Left cardiac atrium (tissue), 4 donors: ENCODE data around the gene SERPINA1. TPM values are rescaled to one million over a fixed set of nuclear protein-coding genes. Genes with fewer than 3 reads are reported as not detected.
"Not testable (repeated sequence)": the region's sequence is repeated elsewhere in the genome, so short reads cannot be mapped to it uniquely, and the experiment has no call there.

Experiments used
- ATAC-seq, 2 donors: fragments of 200-7000 bp; cut with Tn5 transposase; one replicate each; pipeline ENCODE4 v1.9.1; 2020; ENCODE audit warnings: mild to moderate bottlenecking in 2 of 2, moderate library complexity in 2 of 2
- DNase-seq: peaks from one replicate; pipeline ENCODE4 v3.0.0-alpha.2; 2020
- intact Hi-C, 2 donors: fragments of 100-400 bp; cut with DNase I; formaldehyde crosslinking; loops; one replicate each; pipeline versions ENCODE4 v1.14.1 to v1.15.1; 2022 to 2023
- total RNA-seq, 2 donors: library from RNA; stranded (reverse); fragmentation: NEBNext Ultra II Directional; extraction: Animal tissue kit (Norgen Biotek cat#: 25700); gene quantifications; one replicate each; pipeline ENCODE4 v1.2.1, GENCODE V29; 2021
- donor health status: DM: no; HTN: yes; CAD: no.
- donor health status: DM: no; HTN: yes; CAD: no; lungs with severe emphysema.
- donor health status: DM: yes; HTN: yes; CAD: no.
- donor health status: Dilated cardiomyopathy.

Gene SERPINA1
- total RNA-seq, 2 donors from 2014 or later, result 7.1 to 18.2 TPM

DNA sequence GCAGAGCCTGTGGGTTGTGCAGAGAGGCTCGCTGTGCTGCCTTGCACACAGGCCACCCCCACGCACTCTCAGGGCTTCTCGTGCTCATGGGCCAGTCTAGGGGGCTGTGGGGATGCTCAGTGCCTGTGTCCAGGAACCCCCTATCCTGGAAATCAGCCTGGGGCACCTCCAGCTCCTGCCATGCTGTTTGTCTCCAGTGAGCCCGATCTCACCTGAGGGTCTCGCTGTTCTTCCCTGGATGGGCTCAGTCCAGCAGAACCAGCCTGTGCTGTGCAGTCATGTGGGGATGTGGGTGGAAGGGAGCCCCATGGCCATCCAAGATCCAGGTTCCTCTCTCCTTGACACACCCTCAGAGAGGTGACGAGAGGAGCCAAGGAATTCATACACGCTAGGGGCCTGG is 26.7 kb downstream of the SERPINA1 start:
- intact Hi-C loops, result no loop called here
- no peak for ATAC-seq
- no peak for DNase-seq

GRCh38 chr14:94360945-94361565 is 27.3 kb downstream of the SERPINA1 start:
- DNase-seq, result no peak
- ATAC-seq, result no peak
- intact Hi-C loops, result no loop called here

GRCh38 chr14:94357166-94357565 is 31.2 kb downstream of the SERPINA1 start:
- intact Hi-C loops, result loop anchor here in 1 of 2 donors (10.0 kb wide), 1 partner anchor 128 kb away; no protein-coding TSS in a partner anchor
- DNase-seq (no peak), ATAC-seq (no peak)

DNA sequence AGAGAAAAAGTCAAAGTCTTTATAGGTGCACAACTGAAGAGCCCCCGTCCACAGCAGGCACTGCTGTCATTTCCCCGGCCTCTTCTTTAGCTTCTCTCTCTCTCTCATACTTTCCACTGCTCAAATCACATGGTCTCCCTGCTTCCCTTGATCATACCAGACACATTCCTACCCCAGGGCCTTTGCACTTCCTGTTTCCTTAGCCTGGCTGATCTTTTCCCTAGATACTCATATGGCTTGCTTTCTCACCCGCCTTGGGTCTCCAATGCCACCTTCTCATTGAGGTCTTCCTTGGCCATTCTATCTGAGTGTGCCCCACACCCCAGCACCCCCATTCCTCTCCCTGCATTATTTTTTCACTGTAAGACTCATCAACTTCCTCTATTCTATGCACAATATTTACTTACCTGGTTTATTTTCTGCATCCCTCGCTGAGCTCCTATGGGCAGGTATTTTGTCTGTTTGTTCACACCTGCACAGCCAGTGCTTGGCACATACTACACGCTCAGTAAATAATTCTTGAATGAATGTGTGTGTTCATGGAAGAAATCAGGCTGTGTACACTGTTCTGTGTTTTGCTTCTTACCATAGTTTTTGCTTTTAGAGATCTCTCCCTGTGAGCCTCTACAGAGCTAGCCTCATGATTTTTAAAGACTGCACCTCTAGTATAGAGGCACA is 31.9 kb downstream of the SERPINA1 start:
- no peak for ATAC-seq
- intact Hi-C loops, result loop anchor here in 1 of 2 donors (10.0 kb wide), 1 partner anchor 128 kb away; no protein-coding TSS in a partner anchor
- no peak for DNase-seq

- peak; percentile 37 for DNase-seq
- peak in 1 of 2 donors; percentile 47 for ATAC-seq
- intact Hi-C loops, result loop anchor here in 1 of 2 donors (10.0 kb wide), 1 partner anchor 130 kb away; no protein-coding TSS in a partner anchor
These were observed 33.1 kb downstream of the SERPINA1 start for GRCh38 chr14:94355191-94355794.

DNA sequence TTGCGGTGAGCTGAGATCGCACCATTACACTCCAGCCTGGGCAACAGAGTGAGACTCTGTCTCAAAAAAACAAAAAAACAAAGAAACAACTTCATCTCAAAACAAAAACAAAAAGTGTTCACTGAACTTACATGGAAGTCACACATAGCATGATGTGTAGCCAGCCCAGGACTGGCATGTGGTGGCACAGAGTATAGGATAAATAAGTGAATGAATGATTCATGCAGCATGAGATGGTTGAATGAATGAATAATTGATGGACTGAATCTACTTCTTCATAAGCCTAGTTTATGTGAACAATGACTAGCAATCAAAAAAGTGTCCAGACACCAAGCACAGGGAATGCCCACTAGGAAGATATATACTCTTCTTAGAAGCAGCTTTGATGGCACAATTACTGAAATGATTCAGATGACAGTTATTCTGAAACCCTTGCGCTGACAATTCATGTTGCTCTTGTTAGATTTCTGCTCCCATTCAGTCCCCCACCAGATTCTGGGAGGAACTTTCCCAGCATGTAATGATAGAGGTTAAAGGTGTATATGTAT is 33.7 kb downstream of the SERPINA1 start:
- DNase-seq, result no peak
- ATAC-seq, result no peak
- intact Hi-C loops, result loop anchor here in 1 of 2 donors (10.0 kb wide), 1 partner anchor 130 kb away; no protein-coding TSS in a partner anchor

DNA sequence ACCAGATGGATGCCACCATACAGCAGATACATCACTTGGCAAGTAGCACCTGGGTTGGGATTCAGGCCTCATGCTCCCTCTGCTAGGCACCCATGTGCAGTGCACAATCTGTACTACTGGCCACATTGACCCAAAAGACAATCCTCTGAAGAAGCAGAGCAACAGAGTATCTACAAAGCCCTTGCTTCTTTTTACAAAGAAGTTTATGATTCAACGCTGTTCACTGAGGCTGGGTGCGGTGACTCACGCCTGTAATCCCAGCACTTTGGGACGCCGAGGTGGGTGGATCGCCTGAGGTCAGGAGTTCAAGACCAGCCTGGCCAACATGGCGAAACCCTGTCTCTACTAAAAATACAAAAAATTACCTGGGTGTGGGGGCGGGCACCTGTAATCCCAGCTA is 34.2 kb downstream of the SERPINA1 start:
- not testable (repeated sequence) for DNase-seq, ATAC-seq
- intact Hi-C loops, result loop anchor here in 1 of 2 donors (10.0 kb wide), 1 partner anchor 131 kb away; no protein-coding TSS in a partner anchor

- intact Hi-C loops, result no loop called here
- ATAC-seq (no peak), DNase-seq (no peak)
These were observed 39.1 kb downstream of the SERPINA1 start for GRCh38 chr14:94349276-94349675.

- intact Hi-C loops, result no loop called here
These were observed 39.6 kb downstream of the SERPINA1 start for GRCh38 chr14:94348836-94349235.

GRCh38 chr14:94346841-94347240 is 41.6 kb downstream of the SERPINA1 start:
- ATAC-seq (no peak), DNase-seq (no peak)
- intact Hi-C loops, result no loop called here

More at GRCh38 chr14:94348836-94349235, 39.6 kb downstream of the SERPINA1 start:
- no peak for DNase-seq
- ATAC-seq, result no peak

GRCh38 chr14:94346065-94346786 is 42.2 kb downstream of the SERPINA1 start:
- intact Hi-C loops, ATAC-seq: not testable (repeated sequence)

DNA sequence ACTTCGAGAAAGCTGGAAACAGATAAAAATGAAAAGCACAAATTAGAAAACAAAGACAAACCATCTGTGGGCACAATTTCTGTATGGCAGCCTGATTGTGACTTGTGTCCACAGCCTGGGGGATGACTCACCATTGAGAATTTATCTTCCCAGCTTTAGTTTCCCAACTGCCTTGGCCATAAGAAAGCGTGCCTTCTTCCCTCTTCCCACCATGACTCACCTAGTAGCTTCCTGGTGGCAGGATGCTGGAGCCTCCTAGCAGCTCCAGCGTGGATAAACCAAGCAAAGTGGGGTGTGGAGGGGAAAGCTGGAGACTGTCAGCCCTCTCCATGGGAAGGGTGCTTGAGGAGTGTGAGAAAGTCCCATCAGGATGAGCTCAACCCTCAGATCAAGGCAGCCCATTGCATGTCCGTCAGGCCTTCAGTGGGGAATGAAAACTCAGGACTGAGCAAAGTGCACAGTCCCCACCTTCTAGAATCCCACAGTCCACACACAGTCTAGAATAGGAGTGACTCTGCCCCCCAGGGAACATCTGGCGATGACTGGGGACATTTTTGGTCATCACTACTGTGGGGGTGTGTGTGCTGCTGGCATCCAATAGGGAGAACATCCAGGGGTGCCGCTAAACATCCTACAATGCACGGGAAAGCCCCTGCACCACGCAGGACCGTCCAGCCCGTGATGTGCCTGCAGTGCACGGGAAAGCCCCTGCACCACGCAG is 42.9 kb downstream of the SERPINA1 start:
- no peak for DNase-seq
- intact Hi-C loops, result no loop called here
- no peak for ATAC-seq

More at GRCh38 chr14:94346065-94346786, 42.2 kb downstream of the SERPINA1 start:
- DNase-seq, result not testable (repeated sequence)

GRCh38 chr14:94344389-94344788 is 44.0 kb downstream of the SERPINA1 start:
- ATAC-seq, result no peak
- intact Hi-C loops, result no loop called here
- DNase-seq, result no peak

DNA sequence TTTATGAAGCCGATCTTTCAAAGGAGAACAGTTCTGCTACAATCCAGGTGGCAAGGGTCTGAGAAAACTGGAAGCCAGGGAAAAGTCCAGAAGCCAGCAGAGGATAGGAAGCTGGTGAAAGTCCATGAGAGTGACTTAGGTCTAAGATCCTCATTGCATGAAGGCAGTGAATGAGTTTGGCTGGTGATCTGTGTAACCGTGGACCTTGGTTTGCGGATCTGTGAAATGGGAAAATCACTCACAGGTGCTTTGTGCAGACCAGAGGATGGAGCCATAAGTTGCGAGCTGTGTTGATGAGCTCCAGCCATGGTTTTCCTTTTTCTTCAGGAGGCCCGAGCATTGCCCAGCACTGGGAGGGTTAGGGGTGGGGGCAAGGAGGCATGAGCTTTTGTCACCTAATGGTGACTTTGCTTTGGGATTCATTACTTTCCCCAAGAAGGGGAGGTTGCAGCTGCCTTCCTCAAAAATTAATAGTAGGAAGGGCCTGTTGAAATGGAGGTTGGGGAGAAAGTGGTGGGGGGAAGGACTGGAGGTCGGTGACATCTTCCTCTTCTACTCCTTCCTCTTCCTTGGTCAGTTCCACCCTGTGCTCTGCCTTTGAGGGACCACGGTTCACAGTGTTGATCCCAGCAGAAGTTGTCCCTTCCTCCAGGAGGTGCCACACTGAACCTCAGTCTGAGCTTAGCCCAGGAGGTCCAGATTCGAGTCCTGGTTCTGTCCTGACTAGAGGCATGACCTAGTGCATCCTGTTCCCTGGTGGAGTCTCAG is 45.0 kb downstream of the SERPINA1 start:
- intact Hi-C loops, result no loop called here
- DNase-seq (no peak), ATAC-seq (no peak)

- ATAC-seq (peak; percentile 94 to 96), DNase-seq (peak; percentile 94)
- intact Hi-C loops, result no loop called here
These were observed 46.0 kb downstream of the SERPINA1 start for GRCh38 chr14:94342334-94342934.

DNA sequence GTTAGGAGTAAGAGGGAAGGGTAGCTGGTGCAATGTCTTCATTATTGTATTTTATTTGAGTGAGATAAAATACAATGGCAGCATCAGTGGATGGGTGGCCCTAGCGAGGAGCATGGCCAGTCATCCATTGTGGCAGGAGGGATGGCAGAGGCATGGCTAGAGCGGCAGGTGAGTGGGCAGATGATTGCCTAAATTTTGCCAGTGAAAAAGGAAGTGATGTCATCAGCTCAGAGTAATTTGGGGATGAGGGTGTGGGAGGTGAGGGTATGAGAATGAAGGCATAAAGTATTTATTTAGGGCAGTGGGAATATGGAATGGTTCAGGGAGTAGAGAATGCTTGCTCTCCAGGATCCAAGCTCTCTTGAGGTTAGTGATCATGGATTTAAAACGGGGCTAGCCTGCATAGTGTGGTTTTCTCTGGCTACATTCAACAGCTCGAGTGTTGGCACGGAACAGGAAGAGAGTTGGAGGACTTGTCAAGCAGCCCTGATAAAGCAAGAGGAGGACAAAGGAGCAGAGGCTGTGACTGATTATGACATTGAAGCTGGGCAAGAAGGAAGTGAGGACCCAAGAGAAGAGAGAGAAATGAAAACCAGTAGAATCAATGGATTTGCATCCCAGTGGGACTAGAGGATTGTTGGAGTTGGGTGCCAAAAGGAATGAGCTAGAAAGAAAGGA is 46.6 kb downstream of the SERPINA1 start:
- no peak for DNase-seq
- intact Hi-C loops, result no loop called here
- ATAC-seq, result peak; percentile 43 to 66

DNA sequence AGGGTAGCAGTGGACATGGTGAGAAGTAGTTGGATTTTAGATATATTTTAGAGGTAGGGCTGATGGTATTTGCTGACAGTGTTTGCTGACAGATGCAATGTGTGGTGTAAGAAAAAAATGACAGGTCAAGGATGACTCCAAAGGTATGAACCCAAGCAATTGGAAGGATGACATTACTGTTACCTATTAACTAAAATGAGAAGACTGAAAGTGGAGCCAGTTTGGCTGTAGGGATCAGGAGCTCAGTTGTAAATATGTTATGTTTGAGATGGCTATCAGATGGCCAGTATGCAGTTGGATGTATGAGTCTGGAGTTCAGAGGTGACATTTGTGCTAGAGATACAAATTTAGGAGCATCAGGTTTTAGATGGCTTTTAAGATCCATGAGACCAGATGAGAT is 47.9 kb downstream of the SERPINA1 start:
- intact Hi-C loops, result no loop called here
- DNase-seq (no peak), ATAC-seq (no peak)
